GM12878 (cell line): Measurements from ENCODE around the gene CHCHD6. TPM values are rescaled to one million over a fixed set of nuclear protein-coding genes. Genes with fewer than 3 reads are reported as not detected.

Source experiments
- ATAC-seq: fragments of 200-7000 bp; cut with Tn5 transposase; 3 replicates; pipeline ENCODE4 v1.9.1; 2020; ENCODE audit warnings: mild to moderate bottlenecking, moderate library complexity
- BruUV-seq: library from RNA; stranded (reverse); fragments of 400-500 nt; replicated peaks from 2 replicates; lab custom pipeline; 2021; lab: Mats Ljungman, UMichigan
- CTCF ChIA-PET: fragments of 300-600 bp; sonication (Branson Sonifier 250); formaldehyde crosslinking; extraction: SDS; loops from one replicate; lab custom pipeline; 2021; ENCODE audit warnings: inconsistent platforms; lab: Yijun Ruan, JAX
- POLR2A ChIA-PET: fragments of 350-600 bp; formaldehyde crosslinking; extraction: SDS; loops from one replicate; lab custom pipeline; 2021; ENCODE audit warnings: inconsistent platforms; lab: Charles Lee
- RAD21 ChIA-PET: fragments of 300-600 bp; sonication (Branson Sonifier 250); formaldehyde crosslinking; loops from one replicate; lab custom pipeline; 2023; ENCODE audit warnings: antibody characterized with exemption; ENCODE audit not compliant: unreplicated experiment; lab: Charles Lee
- SMC1A ChIA-PET: fragments of 300-600 bp; sonication (Branson Sonifier 250); formaldehyde crosslinking; loops from one replicate; lab custom pipeline; 2023; ENCODE audit not compliant: unreplicated experiment, uncharacterized antibody; lab: Charles Lee
- DNase-seq: peaks from one replicate; pipeline ENCODE4 v3.0.0-alpha.2; 2011; ENCODE audit warnings: low read depth, low spot score
- FAIRE-seq: peaks from 3 replicates; lab custom pipeline; 2011; peaks lifted over from hg19 to GRCh38; lab: Jason Lieb, UNC
- H2AFZ ChIP-seq: 2 replicates; pipeline ENCODE4 v1.6.0; 2011; ENCODE audit warnings: low read depth, low read length, control low read depth; ENCODE audit not compliant: control insufficient read depth
- H3K27ac ChIP-seq: 2 replicates; pipeline ENCODE4 v1.5.1; 2011; ENCODE audit warnings: control low read depth; ENCODE audit not compliant: control insufficient read depth, insufficient read depth
- H3K27me3 ChIP-seq, 2 experiments: replicated peaks in 1 of 2; 2 replicates each; pipeline versions ENCODE4 v1.6.0 to v1.6.1; 2011; ENCODE audit warnings: low read length in 1 of 2; ENCODE audit not compliant: control insufficient read depth in 2 of 2, insufficient read depth in 2 of 2
- H3K36me3 ChIP-seq, 2 experiments: 2 replicates each; pipeline ENCODE4 v1.5.1; 2011; ENCODE audit warnings: low read length in 1 of 2; ENCODE audit not compliant: control insufficient read depth in 2 of 2, insufficient read depth in 2 of 2
- H3K4me1 ChIP-seq: 2 replicates; pipeline ENCODE4 v1.6.1; 2011; ENCODE audit warnings: mild to moderate bottlenecking, low read length, moderate library complexity, mixed read lengths; ENCODE audit not compliant: control insufficient read depth, insufficient read depth
- H3K4me2 ChIP-seq: 2 replicates; pipeline ENCODE4 v1.6.0; 2011; ENCODE audit warnings: control low read depth; ENCODE audit not compliant: control insufficient read depth, insufficient read depth
- H3K4me3 ChIP-seq: fragments of 200-600 bp; sonication (generic); 2 replicates; pipeline ENCODE4 v1.5.1; 2016
- H3K79me2 ChIP-seq: 2 replicates; pipeline ENCODE4 v1.6.0; 2011; ENCODE audit warnings: low read length; ENCODE audit not compliant: control insufficient read depth, insufficient read depth
- H3K9ac ChIP-seq: 2 replicates; pipeline ENCODE4 v1.8.0; 2011; ENCODE audit warnings: low read length, control low read depth, mixed read lengths; ENCODE audit not compliant: control insufficient read depth, insufficient read depth
- H3K9me3 ChIP-seq: replicated peaks from 3 replicates; pipeline ENCODE4 v1.5.1; 2011; ENCODE audit warnings: mild to moderate bottlenecking, low read length; ENCODE audit not compliant: control insufficient read depth, insufficient read depth
- H4K20me1 ChIP-seq: 2 replicates; pipeline ENCODE4 v1.6.0; 2011; ENCODE audit not compliant: control insufficient read depth, insufficient read depth
- CREM ChIP-seq: IDR thresholded peaks from 2 replicates; pipeline ENCODE4 v1.6.1; 2014; ENCODE audit warnings: antibody characterized with exemption, low read depth
- KLF5 ChIP-seq: fragments of 450-650 bp; IDR thresholded peaks from 2 replicates; pipeline ENCODE4 v1.6.1; 2014; ENCODE audit warnings: mild to moderate bottlenecking; ENCODE audit not compliant: partially characterized antibody
- PRDM15 ChIP-seq: fragments of 450-650 bp; formaldehyde crosslinking; IDR thresholded peaks from 2 replicates; pipeline ENCODE4 v1.4.0; 2020; ENCODE audit warnings: mild to moderate bottlenecking, moderate library complexity
- SP1 ChIP-seq: IDR thresholded peaks from one replicate; pipeline ENCODE4 v1.6.1; 2011; ENCODE audit warnings: low read depth, low read length
- USF1 ChIP-seq: IDR thresholded peaks from 2 replicates; pipeline ENCODE4 v1.6.1; 2011; ENCODE audit warnings: borderline replicate concordance, low read depth, mild to moderate bottlenecking, moderate library complexity, mixed read lengths, low read length; ENCODE audit not compliant: insufficient read depth; ENCODE audit errors: extremely low read length
- ZBTB40 ChIP-seq: fragments of 450-650 bp; IDR thresholded peaks from 2 replicates; pipeline ENCODE4 v1.6.1; 2016; ENCODE audit warnings: mild to moderate bottlenecking, moderate library complexity, borderline replicate concordance
- WGBS: methylation state at CpG from one replicate; pipeline ENCODE4 v1.1.6; 2016; ENCODE audit warnings: low lambda C conversion rate; ENCODE audit not compliant: insufficient replicate concordance, insufficient coverage; ENCODE audit errors: missing lambda C conversion rate; 5-methylcytosine and 5-hydroxymethylcytosine counted together
- in situ Hi-C: fragments of 300-500 bp; cut with MboI; formaldehyde crosslinking; loops from 9 replicates; pipeline ENCODE4 v1.14.3; 2018; ENCODE audit warnings: mixed read lengths
- intact Hi-C: fragments of 100-400 bp; cut with micrococcal nuclease; formaldehyde crosslinking; loops from one replicate; pipeline ENCODE4 v1.14.2; 2022; ENCODE audit not compliant: unreplicated experiment
- polyA plus RNA-seq, 11 experiments: library from polyadenylated mRNA; depleted of rRNA in 4 of 11; unstranded in 6 of 11; stranded (reverse) in 5 of 11; fragments of >200 nt; fragmentation: Nextera tagmentation in 4 of 11; fragmentation: Illumina TruSeq in 1 of 11; extraction: Ambion mirVana in 4 of 11; extraction: Trizol in 1 of 11; gene quantifications; 1 replicate in 1 of 11; 2 replicates in 10 of 11; pipeline versions ENCODE4 v1.2.1 to v1.2.3, GENCODE V29; 2011 to 2016; ENCODE audit warnings: inconsistent platforms in 2 of 11, missing spikeins in 2 of 11, low read depth in 1 of 11
- total RNA-seq, 4 experiments: library from RNA; depleted of rRNA in 3 of 4; stranded (reverse); fragments of >200 nt in 3 of 4; fragmentation: Illumina TruSeq in 1 of 4; extraction: Trizol in 1 of 4; gene quantifications; 2 replicates each; pipeline versions ENCODE4 v1.2.1 to v1.2.3, GENCODE V29; 2013 to 2021

CHCHD6 gene
- total and polyA plus RNA-seq, 10 of the 15 experiments (the other 5 are each of a cell fraction or from before 2014, with no cell fraction given): 2.7 to 16.7 (median 12.3) TPM

- ChIA-PET SMC1A (no interaction called here), POLR2A (no interaction called here), RAD21 (no interaction called here), CTCF (interaction anchor here (1.2 kb wide), 1 partner anchor 12 kb away, joined by 4 read pairs; no protein-coding TSS in a partner anchor)
- in situ Hi-C loops: no loop called here
- Histone ChIP-seq H3K9me3 (no peaks in the 10 kb centered on the region), H2AFZ (no peak overlapping the region), H4K20me1 (no peaks in the 10 kb centered on the region), H3K79me2 (no peaks in the 10 kb centered on the region), H3K27ac (no peak overlapping the region), H3K27me3 (no peaks in the 10 kb centered on the region), H3K4me1 (no peaks in the 10 kb centered on the region), H3K4me3 (no peak overlapping the region), H3K36me3 (no peaks in the 10 kb centered on the region), H3K4me2 (no peak overlapping the region), H3K9ac (no peak overlapping the region)
- no TSS peak for BruUV-seq
- FAIRE-seq: no peak
- whole genome bisulfite sequencing: 57% methylated on average over 4 of the region's 4 CpGs
- no peak for DNase-seq
- ATAC-seq: no peak
- TF ChIP-seq KLF5 (no peak), PRDM15 (CRISPR knock-in tag) (no peak), SP1 (no peak), ZBTB40 (no peak), USF1 (no peak), CREM (no peak)
- intact Hi-C loops: no loop called here
Measured at GRCh38 chr3:126807795-126808194, 103.8 kb downstream of the CHCHD6 start.
